Mesendoderm (in vitro differentiated cells): ENCODE results near the gene SLC8A1.

Experiments
- DNase-seq: peaks from one replicate; pipeline ENCODE4 v3.0.0; 2013
- H2AK5ac ChIP-seq: 2 replicates; pipeline ENCODE4 v1.6.1; 2013; ENCODE audit warnings: low read length, inconsistent platforms
- H2BK120ac ChIP-seq: 2 replicates; pipeline ENCODE4 v1.6.1; 2013; ENCODE audit warnings: low read depth, mild to moderate bottlenecking, low read length, moderate library complexity, mixed read lengths
- H2BK15ac ChIP-seq: replicated peaks from 2 replicates; pipeline ENCODE4 v1.6.1; 2013; ENCODE audit warnings: low read depth, mild to moderate bottlenecking, moderate library complexity
- H2BK5ac ChIP-seq: 2 replicates; pipeline ENCODE4 v1.6.1; 2013; ENCODE audit warnings: low read length, inconsistent platforms
- H3K18ac ChIP-seq: 2 replicates; pipeline ENCODE4 v1.6.1; 2013; ENCODE audit warnings: mild to moderate bottlenecking, low read length, mixed read lengths
- H3K23ac ChIP-seq: one replicate; pipeline ENCODE4 v1.6.1; 2013; ENCODE audit warnings: low read length
- H3K27ac ChIP-seq: 2 replicates; pipeline ENCODE4 v1.5.1; 2013; ENCODE audit warnings: low read depth, mild to moderate bottlenecking, inconsistent platforms, low read length, moderate library complexity
- H3K27me3 ChIP-seq: 2 replicates; pipeline ENCODE4 v1.6.1; 2013; ENCODE audit warnings: low read length, control low read depth, mild to moderate bottlenecking, inconsistent platforms; ENCODE audit not compliant: insufficient read depth, poor library complexity
- H3K36me3 ChIP-seq: 2 replicates; pipeline ENCODE4 v1.6.1; 2013; ENCODE audit warnings: low read length, inconsistent platforms; ENCODE audit not compliant: control insufficient read depth, insufficient read depth
- H3K4ac ChIP-seq: one replicate; pipeline ENCODE4 v1.6.1; 2013; ENCODE audit warnings: low read depth, mild to moderate bottlenecking, low read length, moderate library complexity
- H3K4me1 ChIP-seq: 2 replicates; pipeline ENCODE4 v1.6.1; 2013; ENCODE audit warnings: low read depth, low read length, inconsistent platforms; ENCODE audit not compliant: control insufficient read depth
- H3K4me2 ChIP-seq: 2 replicates; pipeline ENCODE4 v1.6.1; 2013; ENCODE audit warnings: low read length
- H3K4me3 ChIP-seq: 2 replicates; pipeline ENCODE4 v1.5.1; 2013; ENCODE audit warnings: mild to moderate bottlenecking, low read length
- H3K56ac ChIP-seq: one replicate; pipeline ENCODE4 v1.6.1; 2013; ENCODE audit warnings: low read length
- H3K79me1 ChIP-seq: 2 replicates; pipeline ENCODE4 v1.6.1; 2013; ENCODE audit warnings: low read length, inconsistent platforms
- H3K79me2 ChIP-seq: 2 replicates; pipeline ENCODE4 v1.6.1; 2013; ENCODE audit warnings: mild to moderate bottlenecking, low read length; ENCODE audit not compliant: control insufficient read depth, insufficient read depth
- H3K9ac ChIP-seq: 2 replicates; pipeline ENCODE4 v1.6.1; 2013; ENCODE audit warnings: low read length, inconsistent platforms
- H4K5ac ChIP-seq: one replicate; pipeline ENCODE4 v1.6.1; 2013; ENCODE audit warnings: low read length
- H4K8ac ChIP-seq: one replicate; pipeline ENCODE4 v1.6.1; 2013; ENCODE audit warnings: low read depth, mild to moderate bottlenecking, control low read depth, low read length, moderate library complexity
- WGBS: extraction: QIAGEN DNeasy Blood & Tissue Kit; methylation state at CpG from one replicate; pipeline ENCODE4 v1.1.7; 2013; ENCODE audit warnings: low lambda C conversion rate, missing lambda C conversion rate; ENCODE audit not compliant: insufficient coverage; ENCODE audit errors: extremely low coverage; 5-methylcytosine and 5-hydroxymethylcytosine counted together

SLC8A1 gene

DNA sequence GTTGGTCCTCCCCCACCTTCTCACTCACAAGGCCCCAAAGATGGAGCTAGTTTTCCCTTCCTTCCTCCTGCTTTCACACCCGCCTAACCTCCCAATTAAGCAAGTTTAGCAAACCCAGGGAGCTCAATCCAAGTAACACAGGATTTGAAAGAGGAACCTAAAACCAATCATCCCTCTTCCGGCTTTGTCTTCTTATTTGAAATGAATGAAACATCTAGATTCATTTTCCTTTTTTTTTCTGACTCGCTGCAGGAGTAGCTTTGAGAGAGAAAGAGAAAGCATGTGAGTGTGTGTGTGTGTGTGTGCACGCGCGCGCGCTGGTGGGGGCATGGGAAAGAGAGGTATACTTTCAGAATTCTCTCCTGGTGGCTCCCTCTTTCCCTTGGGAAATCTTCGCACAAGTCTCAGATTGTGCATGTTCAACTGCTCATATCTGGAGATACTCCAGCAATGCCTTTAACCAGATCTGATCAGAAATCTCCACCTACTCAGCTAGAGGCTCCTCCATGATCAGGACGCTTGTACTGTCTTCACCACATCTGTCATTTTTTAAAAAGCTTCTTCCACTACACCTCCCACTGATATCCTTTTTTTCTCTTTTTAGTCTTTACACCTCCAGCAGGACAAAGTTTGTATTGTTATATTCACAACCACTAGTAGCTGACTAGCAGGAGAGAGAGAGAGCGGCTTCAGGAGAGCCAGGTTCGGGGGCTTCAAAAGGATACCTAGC, 1.7 kb downstream of the SLC8A1 start:
- no peak overlapping the region for H3K56ac ChIP-seq
- H2BK120ac ChIP-seq, result no peak overlapping the region
- WGBS, result no CpG with 5 or more reads among the region's 12 CpGs
- no peak overlapping the region for H3K4ac ChIP-seq
- no peaks in the 10 kb centered on the region for H3K79me2 ChIP-seq
- H3K4me1 ChIP-seq, result no peaks in the 10 kb centered on the region
- no peak overlapping the region for H3K4me3 ChIP-seq
- no peak overlapping the region for H2BK15ac ChIP-seq
- H3K36me3 ChIP-seq, result no peaks in the 10 kb centered on the region
- H2AK5ac ChIP-seq, result no peak overlapping the region
- H3K27ac ChIP-seq, result no peak overlapping the region
- no peak overlapping the region for H3K4me2 ChIP-seq
- H3K79me1 ChIP-seq, result no peaks in the 10 kb centered on the region
- no peak overlapping the region for H3K23ac ChIP-seq
- no peak overlapping the region for H2BK5ac ChIP-seq
- H4K5ac ChIP-seq, result no peak overlapping the region
- H3K9ac ChIP-seq, result no peak overlapping the region
- DNase-seq, result peak; percentile 7
- H4K8ac ChIP-seq, result no peak overlapping the region
- H3K18ac ChIP-seq, result no peak overlapping the region
- H3K27me3 ChIP-seq, result no peaks in the 10 kb centered on the region

DNA sequence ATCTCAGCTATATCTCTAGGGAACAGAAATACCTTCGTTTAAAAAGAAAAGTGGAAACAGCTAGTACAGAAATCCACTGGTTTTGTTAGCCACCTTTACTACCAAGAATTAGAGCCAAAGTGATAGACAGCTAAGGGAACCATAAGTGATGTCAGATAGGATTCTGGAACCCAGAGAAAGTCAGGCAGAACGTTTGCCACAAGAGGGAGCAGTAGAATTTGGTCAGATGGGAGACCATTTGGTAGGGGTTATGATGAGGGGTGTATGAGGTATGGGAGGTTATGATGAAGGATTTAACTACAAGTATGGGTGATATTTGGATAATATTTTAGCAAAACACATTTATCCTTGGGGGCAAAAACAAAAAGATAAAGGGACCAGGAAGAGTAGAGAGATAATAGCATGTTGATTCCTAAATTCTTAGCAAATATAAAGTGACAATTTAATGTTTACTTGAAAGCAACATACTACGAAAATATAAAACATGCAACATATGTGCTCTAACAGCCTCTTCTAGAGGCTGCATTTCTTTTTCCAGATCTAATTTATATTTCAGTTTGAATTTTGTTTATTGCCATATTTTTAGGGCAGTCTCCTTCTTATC, 3.3 kb downstream of the SLC8A1 start:
- H2BK5ac ChIP-seq, result no peak overlapping the region
- no peak overlapping the region for H3K9ac ChIP-seq
- no peaks in the 10 kb centered on the region for H3K36me3 ChIP-seq
- no peaks in the 10 kb centered on the region for H3K4me1 ChIP-seq
- no peak overlapping the region for H3K27ac ChIP-seq
- H3K18ac ChIP-seq, result no peak overlapping the region
- H3K79me2 ChIP-seq, result no peaks in the 10 kb centered on the region
- H3K4ac ChIP-seq, result no peak overlapping the region
- H3K23ac ChIP-seq, result no peak overlapping the region
- H4K8ac ChIP-seq, result no peak overlapping the region
- peak; percentile 69 for DNase-seq
- H2AK5ac ChIP-seq, result no peak overlapping the region
- H2BK120ac ChIP-seq, result no peak overlapping the region
- H3K56ac ChIP-seq, result no peak overlapping the region
- no peak overlapping the region for H3K4me3 ChIP-seq
- H3K79me1 ChIP-seq, result no peaks in the 10 kb centered on the region
- no CpG with 5 or more reads among the region's 3 CpGs for whole genome bisulfite sequencing
- no peak overlapping the region for H4K5ac ChIP-seq
- H3K27me3 ChIP-seq, result no peaks in the 10 kb centered on the region
- no peak overlapping the region for H2BK15ac ChIP-seq
- no peak overlapping the region for H3K4me2 ChIP-seq

DNA sequence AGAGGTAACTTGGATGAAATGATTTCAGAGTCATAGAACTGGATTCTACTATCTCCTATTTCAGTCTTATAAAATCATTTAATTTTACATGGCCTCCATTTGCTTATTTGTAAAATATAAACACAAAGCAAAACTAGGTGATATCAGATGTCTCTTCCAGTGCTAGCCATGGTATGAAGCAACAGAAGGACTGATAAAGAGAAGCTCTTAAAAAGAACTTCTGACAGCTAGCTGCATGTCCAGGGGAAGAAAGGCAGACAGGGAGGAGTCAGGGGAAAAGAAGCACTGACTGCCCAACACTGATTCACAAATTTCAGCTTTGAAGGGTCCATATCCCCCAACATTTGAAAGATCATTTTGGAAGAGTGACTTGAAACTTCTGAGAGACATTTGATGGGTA, 6.4 kb downstream of the SLC8A1 start:
- H3K79me2 ChIP-seq, result no peaks in the 10 kb centered on the region
- H2BK120ac ChIP-seq, result no peak overlapping the region
- DNase-seq, result no peak
- no peaks in the 10 kb centered on the region for H3K36me3 ChIP-seq
- no peak overlapping the region for H3K9ac ChIP-seq
- H3K4me2 ChIP-seq, result no peak overlapping the region
- H3K27ac ChIP-seq, result no peak overlapping the region
- no peak overlapping the region for H3K23ac ChIP-seq
- H4K8ac ChIP-seq, result no peak overlapping the region
- H4K5ac ChIP-seq, result no peak overlapping the region
- H3K4ac ChIP-seq, result no peak overlapping the region
- H3K79me1 ChIP-seq, result no peaks in the 10 kb centered on the region
- H2BK15ac ChIP-seq, result no peak overlapping the region
- no peaks in the 10 kb centered on the region for H3K27me3 ChIP-seq
- no peak overlapping the region for H3K56ac ChIP-seq
- H2AK5ac ChIP-seq, result no peak overlapping the region
- no peak overlapping the region for H3K18ac ChIP-seq
- H2BK5ac ChIP-seq, result no peak overlapping the region
- no peak overlapping the region for H3K4me3 ChIP-seq
- H3K4me1 ChIP-seq, result no peaks in the 10 kb centered on the region

DNA sequence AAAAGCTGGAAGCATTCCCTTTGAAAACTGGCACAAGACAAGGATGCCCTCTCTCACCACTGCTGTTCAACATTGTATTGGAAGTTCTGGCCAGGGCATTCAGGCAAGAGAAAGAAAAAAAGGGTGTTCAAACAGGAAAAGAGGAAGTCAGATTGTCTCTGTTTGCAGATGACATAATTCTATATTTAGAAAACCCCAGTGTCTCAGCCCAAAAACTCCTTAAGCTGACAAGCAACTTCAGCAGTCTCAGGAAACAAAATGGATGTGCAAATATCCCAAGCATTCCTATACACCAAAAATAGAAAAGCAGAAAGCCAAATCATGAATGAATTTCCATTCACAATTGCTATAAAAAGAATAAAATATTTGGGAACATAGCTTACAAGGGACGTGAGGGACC, 11.1 kb downstream of the SLC8A1 start:
- DNase-seq, result no peak
- Histone ChIP-seq H3K56ac (no peak overlapping the region), H3K27ac (no peak overlapping the region), H3K4ac (no peak overlapping the region), H3K79me2 (no peaks in the 10 kb centered on the region), H3K79me1 (no peaks in the 10 kb centered on the region), H3K9ac (no peak overlapping the region), H3K36me3 (no peaks in the 10 kb centered on the region), H4K5ac (no peak overlapping the region), H4K8ac (no peak overlapping the region), H3K23ac (no peak overlapping the region), H3K18ac (no peak overlapping the region), H2BK5ac (no peak overlapping the region), H2BK15ac (no peak overlapping the region), H3K4me1 (no peaks in the 10 kb centered on the region), H3K4me2 (no peak overlapping the region), H3K27me3 (no peaks in the 10 kb centered on the region), H3K4me3 (no peak overlapping the region), H2AK5ac (no peak overlapping the region), H2BK120ac (no peak overlapping the region)
- no CpG with 5 or more reads among the region's 1 CpG for WGBS

DNA sequence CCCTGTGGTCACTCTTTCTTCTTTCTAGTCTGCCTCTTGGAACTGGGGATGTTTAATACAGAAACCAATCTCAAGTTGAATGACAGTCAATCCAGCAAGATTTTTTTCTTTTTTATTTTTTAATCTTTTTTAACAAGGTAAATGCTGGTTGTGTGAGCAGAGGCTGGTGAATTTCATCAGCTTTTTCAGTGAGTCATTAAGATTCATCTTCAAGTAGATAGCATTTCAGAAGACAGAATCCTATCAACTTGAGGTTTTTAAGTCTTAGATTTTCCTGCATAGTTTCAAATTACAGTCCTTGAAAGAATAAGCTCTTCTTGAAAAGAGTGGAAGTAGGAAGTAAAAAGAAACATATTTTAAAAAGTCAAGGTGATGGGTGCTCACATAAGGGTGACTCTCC, 12.4 kb downstream of the SLC8A1 start:
- no peaks in the 10 kb centered on the region for H3K36me3 ChIP-seq
- no peak overlapping the region for H4K8ac ChIP-seq
- H3K4me1 ChIP-seq, result peaks cover 2% of the 10 kb centered on the region
- H3K4me3 ChIP-seq, result no peak overlapping the region
- no peak overlapping the region for H2BK5ac ChIP-seq
- no peak for DNase-seq
- no peak overlapping the region for H3K56ac ChIP-seq
- H3K18ac ChIP-seq, result no peak overlapping the region
- no peak overlapping the region for H3K27ac ChIP-seq
- no peak overlapping the region for H4K5ac ChIP-seq
- no peak overlapping the region for H2BK15ac ChIP-seq
- H3K79me1 ChIP-seq, result no peaks in the 10 kb centered on the region
- H2BK120ac ChIP-seq, result no peak overlapping the region
- H3K23ac ChIP-seq, result no peak overlapping the region
- no peak overlapping the region for H3K4ac ChIP-seq
- no peak overlapping the region for H3K9ac ChIP-seq
- no peaks in the 10 kb centered on the region for H3K27me3 ChIP-seq
- H2AK5ac ChIP-seq, result no peak overlapping the region
- no peaks in the 10 kb centered on the region for H3K79me2 ChIP-seq
- no peak overlapping the region for H3K4me2 ChIP-seq

DNA sequence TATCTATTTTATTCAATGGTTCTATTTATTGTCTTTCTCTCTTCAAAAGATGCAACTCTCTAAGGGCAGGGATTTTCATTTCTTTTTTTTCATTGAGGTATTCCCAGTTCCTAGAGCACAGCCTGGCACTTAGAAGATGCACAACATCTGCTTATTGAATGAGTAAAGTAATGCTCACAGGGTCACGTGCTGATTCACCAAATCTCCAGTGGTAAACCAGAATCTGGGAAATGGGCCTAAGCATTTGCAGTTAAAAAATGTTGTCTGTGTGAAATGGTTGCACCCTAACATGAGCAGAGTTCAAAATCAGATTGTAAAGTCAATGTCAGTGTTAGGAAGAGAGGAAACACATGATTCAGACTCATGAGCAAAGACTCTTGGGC, 15.8 kb downstream of the SLC8A1 start:
- Histone ChIP-seq H3K4me1 (peaks cover 2% of the 10 kb centered on the region), H3K4ac (no peak overlapping the region), H3K4me2 (no peak overlapping the region), H4K5ac (no peak overlapping the region), H3K79me1 (no peaks in the 10 kb centered on the region), H2BK120ac (no peak overlapping the region), H3K23ac (no peak overlapping the region), H3K79me2 (no peaks in the 10 kb centered on the region), H3K27ac (no peak overlapping the region), H4K8ac (no peak overlapping the region), H3K18ac (no peak overlapping the region), H3K56ac (no peak overlapping the region), H3K36me3 (no peaks in the 10 kb centered on the region), H2BK5ac (no peak overlapping the region), H3K9ac (no peak overlapping the region), H3K27me3 (no peaks in the 10 kb centered on the region), H2AK5ac (no peak overlapping the region), H2BK15ac (no peak overlapping the region), H3K4me3 (no peak overlapping the region)
- WGBS, result no CpG with 5 or more reads among the region's 1 CpG
- DNase-seq, result no peak
